KOPT-K1 (cell line): ENCODE results near the gene SLC35E2B.
"Not testable (repeated sequence)": the region's sequence is repeated elsewhere in the genome, so short reads cannot be mapped to it uniquely, and the experiment has no call there.

Source experiments
- H3K27ac ChIP-seq: fragments of 200-600 bp; sonication (generic); 2 replicates; pipeline ENCODE4 v1.5.1; 2016; ENCODE audit warnings: antibody characterized with exemption, mild to moderate bottlenecking, low read depth, low read length; ENCODE audit not compliant: poor library complexity, severe bottlenecking
- H3K36me3 ChIP-seq: fragments of 200-600 bp; sonication (generic); 2 replicates; pipeline ENCODE4 v1.5.1; 2017; ENCODE audit warnings: antibody characterized with exemption, mild to moderate bottlenecking, low read length, moderate library complexity; ENCODE audit not compliant: insufficient read depth
- H3K9me3 ChIP-seq: fragments of 200-600 bp; sonication (generic); 2 replicates; pipeline ENCODE4 v1.5.1; 2017; ENCODE audit warnings: antibody characterized with exemption, low read length, mild to moderate bottlenecking; ENCODE audit not compliant: insufficient read depth, poor library complexity, severe bottlenecking

Gene SLC35E2B

DNA sequence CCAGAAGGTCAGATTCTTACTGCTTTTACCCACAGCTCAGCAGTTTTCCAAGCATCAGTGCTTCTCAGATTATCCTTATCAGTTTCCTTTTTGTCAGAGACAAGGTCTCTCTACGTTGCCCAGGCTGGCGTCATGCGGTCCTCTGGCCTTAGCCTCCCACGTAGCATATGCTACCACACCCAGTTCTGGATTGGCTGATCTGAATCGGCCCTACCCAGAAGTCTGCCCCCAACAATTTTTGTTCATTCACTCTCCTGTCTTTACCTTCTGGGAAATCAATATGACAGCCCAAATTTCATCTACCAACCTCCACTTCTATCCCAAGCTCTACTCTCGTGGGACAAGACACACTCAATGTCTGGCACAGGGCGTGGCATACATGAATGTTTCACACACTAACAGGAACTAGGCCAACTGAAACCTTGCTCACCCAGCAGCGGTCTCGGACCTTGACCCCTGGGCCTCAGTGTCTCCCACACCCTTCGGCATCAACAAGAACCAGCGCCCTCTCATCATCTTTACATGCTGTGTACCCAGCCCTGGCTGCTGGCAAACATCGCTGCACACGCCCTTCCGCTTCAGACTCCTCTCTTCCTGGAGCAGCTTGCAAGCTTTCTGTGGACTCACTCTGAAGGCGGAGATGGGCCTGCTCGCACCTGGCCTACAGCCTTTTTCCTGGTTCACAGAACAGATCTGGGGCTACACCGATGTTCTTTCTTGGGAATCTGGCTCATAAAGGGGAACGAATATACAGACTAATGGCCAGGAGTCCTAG is 22.7 kb upstream of the SLC35E2B start:
- not testable (repeated sequence) for H3K9me3 ChIP-seq, H3K27ac ChIP-seq
- peaks cover 62% of the 10 kb centered on the region for H3K36me3 ChIP-seq

- not testable (repeated sequence) for H3K9me3 ChIP-seq, H3K27ac ChIP-seq
- peaks cover 14% of the 10 kb centered on the region; the same call in 1 of the 2 replicates for H3K36me3 ChIP-seq
These were observed 15.3 kb upstream of the SLC35E2B start for GRCh38 chr1:1707897-1708296.

GRCh38 chr1:1707241-1707640 is 14.6 kb upstream of the SLC35E2B start:
- not testable (repeated sequence) for H3K27ac ChIP-seq, H3K9me3 ChIP-seq
- peaks cover 14% of the 10 kb centered on the region; the same call in 1 of the 2 replicates for H3K36me3 ChIP-seq

DNA sequence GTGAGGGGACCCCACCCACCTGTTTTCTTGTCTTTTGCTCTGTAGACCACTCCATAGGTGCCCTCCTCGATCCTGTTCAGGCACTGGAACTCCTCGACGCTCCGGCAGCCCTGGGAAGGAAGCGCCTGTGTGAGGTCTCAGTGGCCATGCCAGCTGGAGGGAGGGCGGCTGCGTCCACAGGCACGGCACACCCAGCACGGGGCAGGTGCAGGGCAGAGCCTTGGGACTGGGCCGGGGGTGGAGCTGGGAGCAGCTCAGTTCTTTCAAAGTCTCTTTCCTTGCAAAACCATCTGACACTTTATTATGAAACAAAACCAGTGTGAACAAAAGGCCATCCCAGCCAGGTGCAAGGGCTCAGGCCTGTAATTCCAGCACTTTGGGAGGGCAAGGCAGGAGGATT is 13.0 kb upstream of the SLC35E2B start:
- not testable (repeated sequence) for H3K27ac ChIP-seq, H3K9me3 ChIP-seq
- peaks cover 14% of the 10 kb centered on the region; the same call in 1 of the 2 replicates for H3K36me3 ChIP-seq

DNA sequence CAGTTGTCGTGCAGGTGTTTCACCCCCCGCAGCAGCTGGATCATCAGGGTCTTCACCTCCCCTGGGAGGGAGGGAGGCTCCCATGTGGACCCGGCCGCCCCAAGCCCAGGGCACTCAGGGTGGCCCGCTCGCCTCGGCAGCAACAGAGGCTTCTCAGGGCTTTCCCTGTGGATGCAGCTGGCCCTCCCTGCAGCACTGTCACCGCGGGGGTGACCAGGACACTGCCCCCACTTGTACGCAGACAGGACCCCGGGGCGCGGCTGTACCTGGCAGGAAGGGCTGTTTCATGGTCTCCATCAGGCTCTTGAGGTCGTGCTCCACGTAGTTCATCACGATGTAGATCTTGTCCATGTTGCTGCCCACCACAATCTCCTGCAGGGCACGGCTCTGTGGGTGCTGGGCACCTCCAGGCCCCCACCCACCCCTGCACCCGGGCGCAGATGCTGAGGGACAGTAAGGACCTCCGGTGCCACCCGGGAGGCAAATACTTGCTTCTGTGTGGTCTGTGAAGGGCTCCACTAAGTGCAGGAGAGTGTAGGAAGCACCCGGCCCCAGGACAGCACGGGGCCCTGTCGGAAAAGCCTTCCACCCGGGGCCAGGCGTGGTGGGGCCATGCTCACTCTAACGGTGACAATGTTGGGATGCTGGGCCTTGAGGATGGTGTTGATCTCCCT is 11.8 kb upstream of the SLC35E2B start:
- H3K27ac ChIP-seq, H3K9me3 ChIP-seq: not testable (repeated sequence)
- H3K36me3 ChIP-seq: peaks cover 14% of the 10 kb centered on the region; the same call in 1 of the 2 replicates

GRCh38 chr1:1703796-1704195 is 11.2 kb upstream of the SLC35E2B start:
- Histone ChIP-seq H3K36me3 (peaks cover 14% of the 10 kb centered on the region; the same call in 1 of the 2 replicates), H3K9me3 (no peaks in the 10 kb centered on the region), H3K27ac (no peak overlapping the region)

DNA sequence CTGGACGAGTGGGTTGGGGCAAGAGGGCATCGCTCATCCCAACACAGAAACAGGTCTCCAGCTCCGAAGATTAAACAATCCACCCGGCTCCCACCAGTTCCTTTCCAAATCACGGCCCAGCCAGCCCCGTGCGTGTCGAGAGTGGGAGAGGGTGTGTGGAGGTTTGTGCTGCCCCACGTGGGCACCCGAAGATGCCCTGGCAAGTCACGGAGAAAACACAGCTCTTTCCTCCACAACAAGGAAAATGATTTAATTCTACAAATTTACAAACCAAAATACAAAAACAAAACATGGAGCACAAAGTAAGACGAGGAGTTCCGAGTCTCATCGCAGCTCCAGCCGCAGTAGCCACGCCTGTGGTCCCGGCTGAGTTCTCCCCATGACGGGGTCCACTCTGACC is 9.9 kb upstream of the SLC35E2B start:
- H3K27ac ChIP-seq, H3K9me3 ChIP-seq: not testable (repeated sequence)
- peaks cover 14% of the 10 kb centered on the region; the same call in 1 of the 2 replicates for H3K36me3 ChIP-seq

DNA sequence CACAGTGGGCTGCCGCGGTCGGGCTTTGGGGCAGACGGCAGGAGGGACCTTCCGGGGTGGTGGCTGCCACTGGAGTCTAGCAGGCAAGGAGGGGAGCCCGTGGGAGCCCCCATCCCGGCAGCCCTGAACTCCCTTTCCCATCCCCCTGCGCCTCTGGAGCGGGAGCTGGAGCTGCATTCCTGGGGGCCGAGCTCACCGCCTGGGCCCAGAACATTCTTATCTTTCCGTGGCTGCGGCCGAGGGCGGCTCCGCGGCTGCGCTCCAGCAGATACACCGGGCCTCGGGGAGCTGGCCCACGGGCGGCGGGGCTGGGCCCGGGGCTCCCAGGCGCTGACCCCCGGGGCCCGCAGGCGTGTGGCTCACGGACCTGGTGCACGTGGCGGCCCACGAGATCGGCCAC is 8.0 kb upstream of the SLC35E2B start:
- not testable (repeated sequence) for H3K27ac ChIP-seq, H3K9me3 ChIP-seq
- H3K36me3 ChIP-seq: peaks cover 14% of the 10 kb centered on the region; the same call in 1 of the 2 replicates

- H3K27ac ChIP-seq, H3K9me3 ChIP-seq: not testable (repeated sequence)
- peaks cover 14% of the 10 kb centered on the region; the same call in 1 of the 2 replicates for H3K36me3 ChIP-seq
These were observed 7.5 kb upstream of the SLC35E2B start for GRCh38 chr1:1700067-1700466.

- not testable (repeated sequence) for H3K9me3 ChIP-seq, H3K36me3 ChIP-seq, H3K27ac ChIP-seq
These were observed 6.5 kb upstream of the SLC35E2B start for GRCh38 chr1:1699061-1699460.

- not testable (repeated sequence) for H3K27ac ChIP-seq, H3K9me3 ChIP-seq, H3K36me3 ChIP-seq
These were observed 5.0 kb upstream of the SLC35E2B start for GRCh38 chr1:1697358-1698183.

- H3K36me3 ChIP-seq, H3K27ac ChIP-seq, H3K9me3 ChIP-seq: not testable (repeated sequence)
These were observed 4.1 kb upstream of the SLC35E2B start for GRCh38 chr1:1696431-1697357.

DNA sequence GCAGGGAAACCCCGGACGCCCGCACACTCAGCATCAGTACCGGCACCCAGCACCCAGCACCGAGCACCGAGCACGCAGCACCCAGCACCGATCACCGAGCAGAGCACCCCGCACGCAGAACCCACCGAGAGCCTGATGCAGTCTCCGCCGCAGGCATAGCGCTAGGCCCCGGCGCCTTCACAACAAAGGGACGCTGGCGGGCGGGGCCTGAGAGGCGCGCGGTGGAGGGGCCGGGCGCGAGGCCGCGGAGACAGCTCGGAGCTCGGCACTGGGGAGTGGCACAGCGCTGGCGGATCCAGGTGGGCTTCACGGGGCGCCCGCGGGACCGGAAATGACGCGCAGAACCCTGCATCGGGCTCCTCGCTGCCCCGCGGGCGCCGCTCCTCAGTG is 276 bp downstream of the SLC35E2B start:
- not testable (repeated sequence) for H3K36me3 ChIP-seq, H3K9me3 ChIP-seq
- H3K27ac ChIP-seq: peak overlapping the region; percentile 80

DNA sequence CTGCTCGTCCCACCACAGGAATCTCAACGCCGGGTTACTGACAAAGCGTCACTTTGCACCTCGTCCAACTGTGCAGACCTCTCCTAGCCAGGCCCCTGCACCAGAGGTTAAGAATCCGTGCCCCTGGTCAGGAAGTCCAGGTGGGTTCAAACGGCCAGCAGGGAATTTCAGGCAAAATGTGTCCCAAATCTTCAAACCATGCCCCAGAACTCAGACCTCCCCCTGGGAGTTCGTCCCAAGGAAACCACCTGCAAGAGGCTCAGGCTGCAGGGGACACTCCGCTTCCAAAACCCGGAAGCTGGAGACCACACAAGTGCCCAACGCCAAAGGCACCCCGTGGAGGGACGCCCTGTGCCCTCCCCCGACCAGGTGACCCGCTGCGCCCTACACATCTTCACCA is 1.2 kb downstream of the SLC35E2B start:
- not testable (repeated sequence) for H3K9me3 ChIP-seq, H3K36me3 ChIP-seq
- peak overlapping the region; percentile 51 for H3K27ac ChIP-seq
